A549 (cell line): ENCODE data around the gene KIAA1671. TPM values are rescaled to one million over a fixed set of nuclear protein-coding genes. Genes with fewer than 3 reads are reported as not detected.

ENCODE experiments used
- ATAC-seq, 2 experiments: fragments of 200-7000 bp in 1 of 2; fragments of >200 bp in 1 of 2; cut with Nextera tagmentation in 1 of 2; cut with Tn5 transposase in 1 of 2; 3 replicates each; pipeline versions ENCODE4 v1.8.0 to v1.9.1; 2018 to 2020; ENCODE audit warnings: mild to moderate bottlenecking in 1 of 2, moderate library complexity in 1 of 2
- CTCF ChIA-PET: fragments of 300-600 bp; sonication (Branson Sonifier 250); formaldehyde crosslinking; extraction: SDS; loops from one replicate; lab custom pipeline; 2021; ENCODE audit warnings: antibody characterized with exemption, inconsistent platforms; lab: Yijun Ruan, JAX
- POLR2A ChIA-PET: fragments of 350-600 bp; formaldehyde crosslinking; extraction: SDS; loops from one replicate; lab custom pipeline; 2021; ENCODE audit warnings: antibody characterized with exemption, inconsistent platforms; lab: Yijun Ruan, JAX
- DNase-seq, 2 experiments: peaks; one replicate each; pipeline versions ENCODE4 v3.0.0 to v3.0.0-alpha.2; 2011 to 2016; ENCODE audit warnings: low read depth in 1 of 2, low spot score in 1 of 2
- FAIRE-seq: peaks from 2 replicates; lab custom pipeline; 2011; peaks lifted over from hg19 to GRCh38; lab: Jason Lieb, UNC
- H3K27ac ChIP-seq, 2 experiments: fragments of >200 bp; sonication (Bioruptor Twin); formaldehyde crosslinking; 3 replicates each; pipeline ENCODE4 v1.5.1; 2016 to 2017
- H3K4me1 ChIP-seq: fragments of >200 bp; sonication (Bioruptor Twin); formaldehyde crosslinking; 3 replicates; pipeline ENCODE4 v1.6.1; 2016
- H3K4me2 ChIP-seq: fragments of >200 bp; sonication (Bioruptor Twin); formaldehyde crosslinking; 3 replicates; pipeline ENCODE4 v1.6.1; 2016
- H3K4me3 ChIP-seq: fragments of >200 bp; sonication (Bioruptor Twin); formaldehyde crosslinking; 3 replicates; pipeline ENCODE4 v1.5.1; 2016
- H3K9me3 ChIP-seq: fragments of >200 bp; sonication (Bioruptor Twin); formaldehyde crosslinking; 3 replicates; pipeline ENCODE4 v1.6.1; 2016
- ATOH8 ChIP-seq: fragments of 250-450 bp; sonication (Bioruptor Pico); IDR thresholded peaks from 2 replicates; pipeline ENCODE4 v1.5.0; 2020; ENCODE audit warnings: low read depth, mild to moderate bottlenecking, moderate library complexity
- BCL3 ChIP-seq: fragments of >200 bp; sonication (Bioruptor Twin); formaldehyde crosslinking; IDR thresholded peaks from 3 replicates; pipeline ENCODE4 v1.6.1; 2016
- BHLHE40 ChIP-seq: IDR thresholded peaks from 2 replicates; pipeline ENCODE4 v1.6.1; 2012; ENCODE audit warnings: low read depth, low read length, inconsistent platforms
- CBX8 ChIP-seq: fragments of 200-600 bp; sonication (generic); IDR thresholded peaks from 2 replicates; pipeline ENCODE4 v1.6.1; 2016
- CEBPB ChIP-seq, 2 experiments: fragments of >200 bp in 1 of 2; sonication (Bioruptor Twin) in 1 of 2; formaldehyde crosslinking in 1 of 2; IDR thresholded peaks; 2 replicates each; pipeline ENCODE4 v1.6.1; 2012 to 2016
- CHD2 ChIP-seq: fragments of 150-350 bp; IDR thresholded peaks from 2 replicates; pipeline ENCODE4 v1.6.1; 2014; ENCODE audit warnings: low read length; ENCODE audit not compliant: partially characterized antibody
- CHD4 ChIP-seq: fragments of 200-600 bp; sonication (generic); IDR thresholded peaks from 2 replicates; pipeline ENCODE4 v1.6.1; 2016; ENCODE audit warnings: antibody characterized with exemption, mild to moderate bottlenecking, borderline replicate concordance
- CTCF ChIP-seq: fragments of >200 bp; sonication (Bioruptor Twin); formaldehyde crosslinking; IDR thresholded peaks from 3 replicates; pipeline ENCODE4 v1.5.1; 2016
- FOSB ChIP-seq: fragments of 250-450 bp; sonication (Bioruptor Pico); IDR thresholded peaks from 2 replicates; pipeline ENCODE4 v1.5.0; 2020; ENCODE audit warnings: mild to moderate bottlenecking, moderate library complexity
- HES2 ChIP-seq: fragments of >200 bp; sonication (Bioruptor Twin); formaldehyde crosslinking; IDR thresholded peaks from 2 replicates; pipeline ENCODE4 v1.6.1; 2016
- HOXB13 ChIP-seq: fragments of 250-450 bp; sonication (Bioruptor Pico); IDR thresholded peaks from 2 replicates; pipeline ENCODE4 v1.5.0; 2020; ENCODE audit warnings: low read depth, mild to moderate bottlenecking, moderate library complexity
- HOXB5 ChIP-seq: fragments of 250-450 bp; sonication (Bioruptor Pico); IDR thresholded peaks from 2 replicates; pipeline ENCODE4 v1.5.0; 2020; ENCODE audit warnings: mild to moderate bottlenecking, moderate library complexity
- KDM5A ChIP-seq: fragments of 200-600 bp; sonication (generic); IDR thresholded peaks from 2 replicates; pipeline ENCODE4 v1.6.1; 2016; ENCODE audit warnings: antibody characterized with exemption, mild to moderate bottlenecking
- MAX ChIP-seq: IDR thresholded peaks from 2 replicates; pipeline ENCODE4 v1.6.1; 2012
- MAZ ChIP-seq: fragments of 150-350 bp; IDR thresholded peaks from 2 replicates; pipeline ENCODE4 v1.6.1; 2014; ENCODE audit warnings: antibody characterized with exemption, low read depth, low read length, borderline replicate concordance
- POLR2A ChIP-seq: IDR thresholded peaks from 2 replicates; pipeline ENCODE4 v1.6.1; 2012; ENCODE audit warnings: mild to moderate bottlenecking, low read length
- RAD21 ChIP-seq, 2 experiments: fragments of >200 bp in 1 of 2; sonication (Bioruptor Twin) in 1 of 2; formaldehyde crosslinking in 1 of 2; IDR thresholded peaks in 1 of 2; conservative IDR thresholded peaks in 1 of 2; 2 replicates in 1 of 2; 3 replicates in 1 of 2; pipeline ENCODE4 v1.6.1; 2012 to 2018; ENCODE audit warnings: inconsistent platforms in 1 of 2
- RCOR1 ChIP-seq: fragments of 150-350 bp; IDR thresholded peaks from 2 replicates; pipeline ENCODE4 v1.6.1; 2014; ENCODE audit warnings: antibody characterized with exemption, low read length, low read depth
- RFX5 ChIP-seq: fragments of 450-650 bp; IDR thresholded peaks from 2 replicates; pipeline ENCODE4 v1.7.1; 2014; ENCODE audit warnings: antibody characterized with exemption, mild to moderate bottlenecking, moderate library complexity
- RNF2 ChIP-seq: fragments of 200-600 bp; sonication (generic); IDR thresholded peaks from 2 replicates; pipeline ENCODE4 v1.6.1; 2016; ENCODE audit warnings: low read depth, mild to moderate bottlenecking, antibody characterized with exemption, moderate library complexity, borderline replicate concordance
- SMC3 ChIP-seq: fragments of >200 bp; sonication (Bioruptor Twin); formaldehyde crosslinking; IDR thresholded peaks from 3 replicates; pipeline ENCODE4 v1.6.1; 2018; ENCODE audit warnings: inconsistent platforms
- SREBF2 ChIP-seq: fragments of 450-650 bp; IDR thresholded peaks from 2 replicates; pipeline ENCODE4 v1.6.1; 2014; ENCODE audit warnings: mild to moderate bottlenecking, moderate library complexity
- TFCP2L1 ChIP-seq: fragments of 250-450 bp; sonication (Bioruptor Pico); IDR thresholded peaks from 2 replicates; pipeline ENCODE4 v1.5.0; 2021; ENCODE audit warnings: mild to moderate bottlenecking
- ZNF302 ChIP-seq: fragments of 250-450 bp; sonication (Bioruptor Pico); IDR thresholded peaks from 2 replicates; pipeline ENCODE4 v1.9.0; 2021; ENCODE audit warnings: inconsistent platforms, mild to moderate bottlenecking, moderate library complexity
- whole genome bisulfite sequencing: methylation state at CpG from one replicate; pipeline ENCODE4 v1.1.6; 2017; ENCODE audit errors: missing lambda C conversion rate; 5-methylcytosine and 5-hydroxymethylcytosine counted together
- polyA plus RNA-seq, 4 experiments: library from polyadenylated mRNA; depleted of rRNA in 3 of 4; stranded (reverse); fragments of >200 nt; fragmentation: RNase III in 1 of 4; extraction: RNeasy Plus Mini Kit Qiagen cat#74134 plus additional on column Dnase treatment in 1 of 4; gene quantifications; 2 replicates in 3 of 4; 3 replicates in 1 of 4; pipeline ENCODE4 v1.2.3, GENCODE V29; 2011 to 2017

KIAA1671 gene
- polyA plus RNA-seq, 2 of the 4 experiments (the other 2 are of a cell fraction) = 5.3 to 7.9 TPM

GRCh38 chr22:25021409-25021808 is 68.9 kb downstream of the KIAA1671 start:
- no peak for FAIRE-seq
- ATAC-seq = no peak
- WGBS = 96% methylated on average over 3 of the region's 3 CpGs
- Histone ChIP-seq H3K4me3 (no peak overlapping the region), H3K9me3 (no peaks in the 10 kb centered on the region), H3K4me2 (no peak overlapping the region), H3K27ac (no peak overlapping the region), H3K4me1 (peaks cover 9% of the 10 kb centered on the region)
- no peak for TF ChIP-seq ZNF302 (CRISPR knock-in tag)
- no peak for TF ChIP-seq KDM5A
- no peak for TF ChIP-seq CEBPB (IDR thresholded peaks at IDR 0.05)
- no peak for TF ChIP-seq BCL3
- no peak for TF ChIP-seq SREBF2
- no peak for TF ChIP-seq TFCP2L1
- no peak for TF ChIP-seq HOXB5 (CRISPR knock-in tag)
- ChIA-PET CTCF (interaction anchor here (0.9 to 1.7 kb wide), 3 partner anchors 9 to 36 kb away, joined by 3 to 9 read pairs (median 4); no protein-coding TSS in a partner anchor), POLR2A (no interaction called here)
- DNase-seq = no peak

GRCh38 chr22:25021976-25022711 is 69.6 kb downstream of the KIAA1671 start:
- CTCF ChIA-PET = interaction anchor here (1.0 to 1.7 kb wide), 3 partner anchors 26 to 84 kb away, joined by 4 to 9 read pairs (median 4); no protein-coding TSS in a partner anchor
- ATAC-seq (no peak), FAIRE-seq (no peak), DNase-seq (no peak)
- Histone ChIP-seq H3K27ac (no peak overlapping the region), H3K4me3 (no peak overlapping the region), H3K4me2 (no peak overlapping the region), H3K4me1 (peaks cover 16% of the 10 kb centered on the region), H3K9me3 (no peaks in the 10 kb centered on the region)
- WGBS = 86% methylated on average over 11 of the region's 11 CpGs
- POLR2A ChIA-PET = no interaction called here
- TF ChIP-seq RFX5 (no peak), SMC3 (no peak), CHD4 (no peak), RAD21 (conservative IDR thresholded peaks at IDR 0.05 in 1 of 2, IDR thresholded peaks at IDR 0.05 in 1 of 2) (no peak), SREBF2 (no peak), FOSB (CRISPR knock-in tag) (no peak), MAZ (no peak), MAX (no peak), TFCP2L1 (no peak), RNF2 (no peak), ATOH8 (CRISPR knock-in tag) (no peak), CTCF (no peak), CHD2 (no peak), BHLHE40 (no peak)
- TF ChIP-seq, all 56 proteins: peak for 0

- DNase-seq (no peak), ATAC-seq (no peak), FAIRE-seq (no peak)
- Histone ChIP-seq H3K4me2 (no peak overlapping the region), H3K4me1 (peaks cover 17% of the 10 kb centered on the region), H3K4me3 (no peak overlapping the region), H3K9me3 (no peaks in the 10 kb centered on the region), H3K27ac (no peak overlapping the region)
- TF ChIP-seq ZNF302 (CRISPR knock-in tag) (no peak), FOSB (CRISPR knock-in tag) (no peak), SMC3 (no peak), POLR2A (no peak), HOXB13 (CRISPR knock-in tag) (no peak), CBX8 (no peak), BCL3 (no peak), RCOR1 (no peak), HES2 (no peak)
- 90% methylated on average over 3 of the region's 3 CpGs for WGBS
- POLR2A ChIA-PET = no interaction called here
- CTCF ChIA-PET = interaction anchor here (1.8 kb wide), 1 partner anchor 85 kb away, joined by 3 read pairs; no protein-coding TSS in a partner anchor
Measured at GRCh38 chr22:25023879-25024278, 71.4 kb downstream of the KIAA1671 start.
